CD4-positive, alpha-beta T cell treated with Interleukin-12 subunit alpha and Interleukin-12 subunit beta, for 1 hour (primary cell): ENCODE data around the gene MBOAT2.

Experiments
- DNase-seq: peaks from one replicate; pipeline ENCODE4 v3.0.0-alpha.2; 2020

The MBOAT2 gene

GRCh38 chr2:8805278-8806210 is 197.9 kb downstream of the MBOAT2 start:
- DNase-seq = no peak

GRCh38 chr2:8803658-8804379 is 199.7 kb downstream of the MBOAT2 start:
- no peak for DNase-seq

- DNase-seq = no peak
Measured at GRCh38 chr2:8802741-8803140, 200.7 kb downstream of the MBOAT2 start.
